Smooth muscle cell (in vitro differentiated cells): Measurements from ENCODE around the gene WDR11. TPM values are rescaled to one million over a fixed set of nuclear protein-coding genes. Genes with fewer than 3 reads are reported as not detected.
"Not testable (repeated sequence)": the region's sequence is repeated elsewhere in the genome, so short reads cannot be mapped to it uniquely, and the experiment has no call there.

Experiments
- DNase-seq: peaks from one replicate; lab custom pipeline; 2025; ENCODE audit not compliant: unreplicated experiment; lab: John Stamatoyannopoulos, UW
- H2AFZ ChIP-seq: fragments of 200-600 bp; sonication (generic); 2 replicates; pipeline ENCODE4 v1.6.0; 2016; ENCODE audit warnings: antibody characterized with exemption, low read depth, mild to moderate bottlenecking
- H3F3A ChIP-seq: fragments of 200-600 bp; sonication (generic); 2 replicates; pipeline ENCODE4 v1.6.0; 2017; ENCODE audit warnings: antibody characterized with exemption, low read depth
- H3K27ac ChIP-seq: fragments of 200-600 bp; sonication (generic); 2 replicates; pipeline ENCODE4 v1.5.1; 2016; ENCODE audit warnings: low read depth, mild to moderate bottlenecking
- H3K27me3 ChIP-seq: fragments of 200-600 bp; sonication (generic); 2 replicates; pipeline ENCODE4 v1.6.1; 2016; ENCODE audit warnings: low read depth, mild to moderate bottlenecking
- H3K36me3 ChIP-seq: fragments of 200-600 bp; sonication (generic); 2 replicates; pipeline ENCODE4 v1.5.1; 2016; ENCODE audit warnings: low read depth
- H3K4me1 ChIP-seq: fragments of 200-600 bp; sonication (generic); 2 replicates; pipeline ENCODE4 v1.5.1; 2016; ENCODE audit warnings: low read depth
- H3K4me2 ChIP-seq: fragments of 200-600 bp; sonication (generic); 2 replicates; pipeline ENCODE4 v1.6.0; 2016; ENCODE audit warnings: mild to moderate bottlenecking
- H3K4me3 ChIP-seq: fragments of 200-600 bp; sonication (generic); 2 replicates; pipeline ENCODE4 v1.5.1; 2016; ENCODE audit warnings: mild to moderate bottlenecking
- H3K79me2 ChIP-seq: fragments of 200-600 bp; sonication (generic); 2 replicates; pipeline ENCODE4 v1.6.0; 2016; ENCODE audit warnings: low read depth, mild to moderate bottlenecking
- H3K9ac ChIP-seq: fragments of 200-600 bp; sonication (generic); 2 replicates; pipeline ENCODE4 v1.6.0; 2016; ENCODE audit warnings: low read depth
- H3K9me3 ChIP-seq: fragments of 200-600 bp; sonication (generic); replicated peaks from 2 replicates; pipeline ENCODE4 v1.5.1; 2016; ENCODE audit warnings: low read depth
- H4K20me1 ChIP-seq: fragments of 200-600 bp; sonication (generic); 2 replicates; pipeline ENCODE4 v1.6.0; 2016; ENCODE audit warnings: low read depth
- WGBS: methylation state at CpG from one replicate; pipeline ENCODE4 v1.1.7; 2016; ENCODE audit warnings: low lambda C conversion rate; 5-methylcytosine and 5-hydroxymethylcytosine counted together
- polyA plus RNA-seq: library from polyadenylated mRNA; unstranded; fragments of >200 nt; fragmentation: Nextera tagmentation; extraction: Ambion mirVana; gene quantifications from 2 replicates; pipeline ENCODE4 v1.2.1, GENCODE V29; 2016
- total RNA-seq: library from RNA; depleted of rRNA; stranded (reverse); fragments of >200 nt; gene quantifications from 2 replicates; pipeline ENCODE4 v1.2.3, GENCODE V29; 2014
- TF ChIP-seq, protein P1 (sequence below): fragments of 200-600 bp; sonication (generic); IDR thresholded peaks from 2 replicates; pipeline ENCODE4 v1.5.1; 2017; ENCODE audit warnings: borderline replicate concordance, mild to moderate bottlenecking, antibody characterized with exemption; ENCODE audit not compliant: insufficient read depth, poor library complexity, severe bottlenecking

Gene WDR11
- total and polyA plus RNA-seq, 2 experiments from 2014 or later = 19.3 to 58.7 TPM

DNA sequence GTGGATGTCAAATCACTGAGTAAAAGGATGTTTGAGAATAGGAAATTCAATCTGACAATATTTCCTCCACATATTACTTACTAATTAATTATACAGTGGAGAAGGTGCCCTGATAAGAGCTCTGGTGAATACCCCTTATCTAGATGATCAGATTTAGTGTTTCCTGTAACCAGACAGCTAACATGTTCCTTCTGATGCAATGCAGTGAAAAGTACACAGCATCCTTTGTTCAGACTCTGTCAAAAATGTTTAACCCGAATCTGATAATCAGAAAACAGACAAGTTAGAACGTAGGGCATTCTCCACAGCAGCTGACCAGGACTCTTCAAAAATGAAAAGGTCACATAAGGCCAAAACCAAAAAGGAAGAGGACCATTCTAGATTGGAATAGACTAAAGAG, 46.2 kb downstream of the WDR11 start:
- H4K20me1 ChIP-seq = peaks cover 10% of the 10 kb centered on the region
- H3K4me2 ChIP-seq = no peak overlapping the region
- no peak overlapping the region for H3K27ac ChIP-seq
- H3F3A ChIP-seq = no peaks in the 10 kb centered on the region
- TF ChIP-seq, protein P1, sequence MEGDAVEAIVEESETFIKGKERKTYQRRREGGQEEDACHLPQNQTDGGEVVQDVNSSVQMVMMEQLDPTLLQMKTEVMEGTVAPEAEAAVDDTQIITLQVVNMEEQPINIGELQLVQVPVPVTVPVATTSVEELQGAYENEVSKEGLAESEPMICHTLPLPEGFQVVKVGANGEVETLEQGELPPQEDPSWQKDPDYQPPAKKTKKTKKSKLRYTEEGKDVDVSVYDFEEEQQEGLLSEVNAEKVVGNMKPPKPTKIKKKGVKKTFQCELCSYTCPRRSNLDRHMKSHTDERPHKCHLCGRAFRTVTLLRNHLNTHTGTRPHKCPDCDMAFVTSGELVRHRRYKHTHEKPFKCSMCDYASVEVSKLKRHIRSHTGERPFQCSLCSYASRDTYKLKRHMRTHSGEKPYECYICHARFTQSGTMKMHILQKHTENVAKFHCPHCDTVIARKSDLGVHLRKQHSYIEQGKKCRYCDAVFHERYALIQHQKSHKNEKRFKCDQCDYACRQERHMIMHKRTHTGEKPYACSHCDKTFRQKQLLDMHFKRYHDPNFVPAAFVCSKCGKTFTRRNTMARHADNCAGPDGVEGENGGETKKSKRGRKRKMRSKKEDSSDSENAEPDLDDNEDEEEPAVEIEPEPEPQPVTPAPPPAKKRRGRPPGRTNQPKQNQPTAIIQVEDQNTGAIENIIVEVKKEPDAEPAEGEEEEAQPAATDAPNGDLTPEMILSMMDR = no peak
- H3K36me3 ChIP-seq = peaks cover 17% of the 10 kb centered on the region
- H3K9me3 ChIP-seq = no peaks in the 10 kb centered on the region
- DNase-seq = no peak
- WGBS = 64% methylated on average over 2 of the region's 2 CpGs
- H2AFZ ChIP-seq = no peak overlapping the region
- H3K27me3 ChIP-seq = no peaks in the 10 kb centered on the region
- no peak overlapping the region for H3K4me3 ChIP-seq
- no peak overlapping the region for H3K9ac ChIP-seq
- no peaks in the 10 kb centered on the region for H3K4me1 ChIP-seq
- H3K79me2 ChIP-seq = no peaks in the 10 kb centered on the region

DNA sequence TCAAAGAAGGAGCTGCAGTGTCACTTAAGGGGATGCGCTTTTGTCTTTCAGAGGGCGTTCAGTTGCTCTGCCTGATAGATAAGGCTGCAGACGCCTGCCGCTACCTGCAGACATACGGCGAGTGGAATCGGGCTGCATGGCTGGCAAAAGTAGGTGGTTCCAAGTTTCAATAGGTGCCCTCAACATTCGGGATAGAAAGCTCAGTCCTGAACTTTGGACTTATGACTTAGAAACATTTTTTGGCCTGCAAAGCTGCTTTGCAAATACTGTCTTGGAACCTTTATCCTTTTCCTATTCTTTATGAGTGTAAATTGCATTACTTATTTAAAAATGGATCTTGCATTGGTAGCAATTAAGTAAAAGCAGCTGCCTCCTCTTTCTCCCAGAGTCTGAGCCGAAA, 54.1 kb downstream of the WDR11 start:
- Histone ChIP-seq H3K9ac (no peak overlapping the region), H3K36me3 (peaks cover 81% of the 10 kb centered on the region)
- 98% methylated on average over 9 of the region's 9 CpGs for WGBS

DNA sequence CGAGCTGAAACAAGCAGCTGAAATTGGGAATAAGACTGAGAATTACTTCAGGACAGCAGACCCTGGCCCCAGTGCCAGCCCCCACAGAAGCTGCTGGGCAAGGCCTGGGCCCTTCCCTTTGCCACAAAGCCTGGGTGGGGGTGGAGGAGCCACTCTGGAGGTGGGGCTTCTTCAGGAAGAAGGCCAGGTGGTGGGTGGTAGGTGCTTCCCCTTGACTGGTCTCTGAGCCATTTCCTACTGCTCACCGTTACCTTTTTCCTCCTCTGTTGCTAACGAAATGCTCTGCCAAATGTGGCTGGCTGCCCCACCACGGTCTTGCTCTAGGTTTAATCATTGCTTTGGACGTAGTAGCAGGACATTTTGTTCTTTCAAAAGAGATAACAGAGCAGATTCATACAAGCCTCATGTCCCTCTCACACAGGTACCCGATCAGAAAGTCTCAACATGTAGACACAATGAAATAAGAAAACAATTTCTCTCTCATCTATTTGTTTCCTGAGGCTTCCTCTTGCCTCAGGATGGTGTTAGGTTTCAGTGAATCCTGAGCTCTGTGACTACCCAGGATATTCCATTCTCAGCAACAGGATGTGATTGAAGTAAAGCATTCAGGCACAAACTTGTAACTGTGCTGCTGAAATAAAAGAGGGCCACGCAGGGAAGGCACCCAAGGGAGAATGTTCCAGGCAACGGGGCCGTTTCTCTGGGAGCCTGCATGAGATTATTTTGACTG, 66.5 kb downstream of the WDR11 start:
- Histone ChIP-seq H3K4me2 (no peak overlapping the region), H3K4me1 (no peaks in the 10 kb centered on the region), H3K27ac (no peak overlapping the region), H3K4me3 (no peak overlapping the region), H3K9me3 (no peaks in the 10 kb centered on the region), H3K36me3 (no peaks in the 10 kb centered on the region), H3K79me2 (no peaks in the 10 kb centered on the region), H4K20me1 (no peaks in the 10 kb centered on the region), H2AFZ (no peak overlapping the region), H3K27me3 (no peaks in the 10 kb centered on the region), H3F3A (no peaks in the 10 kb centered on the region), H3K9ac (no peak overlapping the region)
- 95% methylated on average over 9 of the region's 9 CpGs for WGBS
- DNase-seq = no peak
- TF ChIP-seq, protein P1 = no peak

More for the DNA sequence above, 54.1 kb downstream of the WDR11 start:
- no peak overlapping the region for H2AFZ ChIP-seq
- TF ChIP-seq, protein P1 = no peak
- no peaks in the 10 kb centered on the region for H3K4me1 ChIP-seq
- no peaks in the 10 kb centered on the region for H3K27me3 ChIP-seq
- no peak overlapping the region for H3K4me2 ChIP-seq
- H3F3A ChIP-seq = no peaks in the 10 kb centered on the region
- H3K27ac ChIP-seq = no peak overlapping the region
- no peaks in the 10 kb centered on the region for H4K20me1 ChIP-seq
- no peak overlapping the region for H3K4me3 ChIP-seq
- no peak for DNase-seq
- H3K79me2 ChIP-seq = no peaks in the 10 kb centered on the region
- no peaks in the 10 kb centered on the region for H3K9me3 ChIP-seq

DNA sequence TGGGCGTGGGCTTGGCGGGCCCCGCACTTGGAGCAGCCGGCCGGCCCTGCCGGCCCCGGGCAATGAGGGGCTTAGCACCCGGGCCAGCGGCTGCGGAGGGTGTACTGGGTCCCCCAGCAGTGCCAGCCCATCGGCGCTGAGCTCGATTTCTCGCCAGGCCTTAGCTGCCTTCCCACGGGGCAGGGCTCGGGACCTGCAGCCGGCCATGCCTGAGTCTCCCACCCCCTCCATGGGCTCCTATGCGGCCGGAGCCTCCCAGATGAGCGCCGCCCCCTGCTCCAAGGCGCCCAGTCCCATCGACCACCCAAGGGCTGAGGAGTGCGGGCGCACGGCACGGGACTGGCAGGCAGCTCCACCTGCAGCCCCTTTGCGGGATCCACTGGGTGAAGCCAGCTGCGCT, 72.7 kb downstream of the WDR11 start:
- H3K9ac ChIP-seq, H3K79me2 ChIP-seq, H3K27ac ChIP-seq, H3K27me3 ChIP-seq, H3K9me3 ChIP-seq, H3K36me3 ChIP-seq, H3F3A ChIP-seq, H3K4me1 ChIP-seq, H3K4me2 ChIP-seq, H4K20me1 ChIP-seq, H2AFZ ChIP-seq, H3K4me3 ChIP-seq, DNase-seq: not testable (repeated sequence)
- WGBS = 95% methylated on average over 29 of the region's 29 CpGs
